GM10266 (cell line): Measurements from ENCODE around the gene MALRD1.
"Not testable (repeated sequence)": the region's sequence is repeated elsewhere in the genome, so short reads cannot be mapped to it uniquely, and the experiment has no call there.

ENCODE experiments used
- DNase-seq: peaks from one replicate; pipeline ENCODE4 v3.0.0; 2012; ENCODE audit errors: extremely low spot score
- CTCF ChIP-seq: IDR thresholded peaks from 2 replicates; pipeline ENCODE4 v1.5.1; 2012; ENCODE audit warnings: mild to moderate bottlenecking, low read depth; ENCODE audit not compliant: control insufficient read depth, insufficient read depth; ENCODE audit errors: missing control alignments

MALRD1 gene

GRCh38 chr10:19724287-19724686, 675.7 kb downstream of the MALRD1 start:
- no peak for DNase-seq
- TF ChIP-seq CTCF, result no peak

DNA sequence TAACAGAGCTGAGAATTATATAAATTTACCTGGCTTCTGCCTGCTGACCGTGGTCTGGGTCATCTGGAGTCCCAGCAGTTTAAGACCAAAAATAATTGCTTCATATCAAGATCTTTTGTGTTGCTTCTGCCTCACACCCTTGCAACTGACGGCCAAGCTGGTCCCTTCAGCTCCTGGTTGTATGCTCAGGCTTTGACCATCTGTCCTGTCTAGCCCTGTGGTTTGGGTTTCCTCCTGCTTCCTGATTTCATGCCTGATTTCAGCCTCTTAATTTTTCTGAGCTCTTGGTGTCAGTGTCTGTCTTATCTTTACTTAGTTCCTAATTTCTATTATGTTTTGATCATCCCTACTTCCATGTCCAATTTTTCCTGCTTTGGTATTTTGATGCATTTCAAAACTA, 679.8 kb downstream of the MALRD1 start:
- TF ChIP-seq CTCF, result no peak
- DNase-seq, result no peak

- TF ChIP-seq CTCF, result no peak
- DNase-seq, result no peak
Observed at GRCh38 chr10:19728964-19729363, 680.4 kb downstream of the MALRD1 start.

- TF ChIP-seq CTCF, result no peak
- DNase-seq, result no peak
Observed at GRCh38 chr10:19730167-19730906, 681.7 kb downstream of the MALRD1 start.

DNA sequence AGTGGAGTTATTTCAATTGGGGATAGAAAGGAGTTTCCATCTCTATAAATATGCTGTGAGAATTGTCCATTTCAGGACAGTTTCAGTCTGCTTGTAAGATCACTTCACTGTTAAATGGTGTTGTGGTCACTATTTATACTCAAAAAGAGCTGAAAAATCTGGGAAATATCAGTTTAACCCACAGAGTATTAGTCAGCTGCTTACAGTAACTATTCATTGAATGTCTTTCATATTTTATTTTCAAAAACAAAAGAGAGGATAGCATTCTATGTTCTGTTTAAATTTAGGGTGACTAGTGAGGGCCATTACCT, 682.3 kb downstream of the MALRD1 start:
- no peak for TF ChIP-seq CTCF
- no peak for DNase-seq

- no peak for TF ChIP-seq CTCF
- DNase-seq, result no peak
Observed at GRCh38 chr10:19731560-19731959, 683.0 kb downstream of the MALRD1 start.

DNA sequence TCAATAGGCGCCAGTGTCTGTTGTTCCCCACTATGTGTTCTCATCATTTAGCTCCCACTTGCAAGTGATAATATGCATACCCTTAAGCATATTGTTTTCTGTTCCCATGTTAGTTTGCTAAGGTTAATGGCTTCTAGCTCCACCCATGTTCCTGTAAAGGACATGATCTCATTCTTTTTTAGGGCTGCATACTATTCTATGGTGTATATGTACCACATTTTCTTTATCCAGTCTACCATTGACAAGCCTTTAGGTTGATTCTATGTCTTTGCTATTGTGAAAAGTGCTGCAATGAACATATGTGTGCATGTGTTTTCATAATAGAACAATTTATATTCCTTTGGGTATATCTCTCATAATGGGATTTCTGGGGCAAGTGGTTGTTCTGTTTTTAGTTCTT, 689.8 kb downstream of the MALRD1 start:
- no peak for DNase-seq
- no peak for TF ChIP-seq CTCF

DNA sequence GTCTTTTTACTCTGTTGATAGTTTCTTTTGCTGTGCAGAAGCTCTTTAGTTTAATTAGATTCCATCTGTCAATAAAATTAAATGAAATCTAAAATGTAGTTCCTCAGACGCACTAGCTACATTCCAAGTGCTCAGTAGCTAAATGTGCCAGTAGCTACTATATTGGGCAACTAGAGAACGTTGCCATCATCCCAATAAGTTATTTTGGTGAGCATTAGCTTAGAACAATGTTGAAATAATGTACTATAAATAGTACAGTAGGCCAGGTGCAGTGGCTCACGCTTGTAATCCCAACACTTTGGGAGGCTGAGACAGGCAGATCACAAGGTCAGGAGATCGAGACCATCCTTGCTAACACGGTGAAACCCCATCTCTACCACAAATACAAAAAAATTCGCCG, 690.6 kb downstream of the MALRD1 start:
- not testable (repeated sequence) for DNase-seq

GRCh38 chr10:19742144-19742543, 693.5 kb downstream of the MALRD1 start:
- not testable (repeated sequence) for DNase-seq
